KG1 (cell line): Measurements from ENCODE around the gene VTI1A.
"Not testable (repeated sequence)": the region's sequence is repeated elsewhere in the genome, so short reads cannot be mapped to it uniquely, and the experiment has no call there.

Experiments
- DNase-seq: peaks from one replicate; lab custom pipeline; 2025; lab: John Stamatoyannopoulos, UW

Gene VTI1A

GRCh38 chr10:112454910-112455779, 8.1 kb downstream of the VTI1A start:
- no peak for DNase-seq

DNA sequence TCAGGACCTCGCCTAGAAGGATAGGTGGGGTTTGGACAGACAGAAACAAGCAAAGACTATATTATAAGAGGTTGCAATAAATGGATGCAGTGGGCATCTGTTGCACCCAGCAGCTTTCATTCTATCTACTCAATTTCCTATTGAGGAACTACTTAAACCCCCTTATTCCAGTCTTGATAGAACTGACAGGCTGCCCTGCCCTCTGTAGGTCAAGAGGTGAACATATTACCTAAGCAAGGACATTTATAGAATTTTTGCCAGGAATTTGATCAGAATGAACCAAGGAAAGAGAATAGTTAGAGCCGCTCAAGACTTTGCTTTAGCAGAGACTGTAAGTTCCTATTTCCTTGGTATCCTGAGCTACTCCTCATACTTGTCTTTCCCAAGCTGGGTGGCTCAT, 9.5 kb downstream of the VTI1A start:
- DNase-seq = no peak

DNA sequence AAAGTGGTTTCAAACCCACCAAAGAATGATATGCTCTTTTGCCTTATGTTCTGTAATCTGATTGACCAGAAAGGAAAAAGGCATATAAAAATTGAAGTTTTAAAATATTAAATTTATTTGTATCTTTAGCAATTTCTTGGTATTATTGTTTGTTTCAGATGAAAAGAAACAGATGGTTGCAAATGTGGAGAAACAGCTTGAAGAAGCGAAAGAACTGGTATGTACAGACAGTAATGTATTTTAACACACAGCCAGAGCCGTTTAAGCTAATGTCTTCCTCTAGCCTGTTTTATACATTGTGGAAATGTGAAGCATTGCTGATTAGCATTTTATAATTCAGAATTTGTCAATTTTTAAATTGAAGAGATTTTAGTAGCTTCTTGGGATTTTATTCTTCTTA, 13.4 kb downstream of the VTI1A start:
- DNase-seq = no peak

GRCh38 chr10:112461029-112461887, 14.2 kb downstream of the VTI1A start:
- DNase-seq = no peak

DNA sequence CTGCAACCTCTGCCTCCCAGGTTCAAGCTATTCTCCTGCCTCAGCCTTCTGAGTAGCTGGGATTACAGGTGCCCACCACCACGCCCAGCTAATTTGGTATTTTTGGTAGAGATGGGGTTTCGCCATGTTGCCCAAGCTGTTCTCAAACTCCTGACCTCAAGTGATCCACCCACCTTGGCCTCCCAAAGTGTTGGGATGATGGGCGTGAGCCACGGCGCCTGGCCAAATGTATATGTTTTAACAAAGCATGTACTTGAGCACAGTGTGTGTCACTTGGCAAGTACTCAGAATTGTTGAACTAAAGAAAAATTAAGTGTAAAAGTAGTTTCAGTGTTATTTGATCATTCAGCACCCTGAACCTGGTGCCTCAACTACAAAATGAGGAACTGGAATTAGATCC, 17.1 kb downstream of the VTI1A start:
- DNase-seq = not testable (repeated sequence)

- DNase-seq = no peak
Observed at GRCh38 chr10:112465299-112465883, 18.4 kb downstream of the VTI1A start.

DNA sequence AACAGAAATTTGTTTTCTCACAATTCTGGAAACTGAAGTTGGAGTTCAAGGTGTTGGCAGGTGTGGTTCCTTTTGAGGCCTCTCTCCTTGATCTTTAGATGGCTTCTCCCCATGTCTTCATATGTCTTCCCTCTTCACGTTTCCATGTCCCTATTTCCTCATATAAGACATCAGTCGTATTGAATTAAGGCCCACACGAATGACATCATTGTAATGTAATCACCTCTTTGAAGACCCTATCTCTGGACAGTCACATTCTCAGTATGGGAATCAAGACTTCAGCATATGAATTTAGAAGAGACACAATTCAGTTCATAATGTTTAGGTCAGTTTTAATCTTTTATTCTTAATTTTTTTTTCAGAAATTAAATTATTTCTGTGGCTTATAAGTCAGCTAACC, 19.8 kb downstream of the VTI1A start:
- DNase-seq = no peak

- no peak for DNase-seq
Observed at GRCh38 chr10:112467541-112468075, 20.6 kb downstream of the VTI1A start.

- peak; percentile 37 for DNase-seq
Observed at GRCh38 chr10:112471878-112472487, 25.0 kb downstream of the VTI1A start.

DNA sequence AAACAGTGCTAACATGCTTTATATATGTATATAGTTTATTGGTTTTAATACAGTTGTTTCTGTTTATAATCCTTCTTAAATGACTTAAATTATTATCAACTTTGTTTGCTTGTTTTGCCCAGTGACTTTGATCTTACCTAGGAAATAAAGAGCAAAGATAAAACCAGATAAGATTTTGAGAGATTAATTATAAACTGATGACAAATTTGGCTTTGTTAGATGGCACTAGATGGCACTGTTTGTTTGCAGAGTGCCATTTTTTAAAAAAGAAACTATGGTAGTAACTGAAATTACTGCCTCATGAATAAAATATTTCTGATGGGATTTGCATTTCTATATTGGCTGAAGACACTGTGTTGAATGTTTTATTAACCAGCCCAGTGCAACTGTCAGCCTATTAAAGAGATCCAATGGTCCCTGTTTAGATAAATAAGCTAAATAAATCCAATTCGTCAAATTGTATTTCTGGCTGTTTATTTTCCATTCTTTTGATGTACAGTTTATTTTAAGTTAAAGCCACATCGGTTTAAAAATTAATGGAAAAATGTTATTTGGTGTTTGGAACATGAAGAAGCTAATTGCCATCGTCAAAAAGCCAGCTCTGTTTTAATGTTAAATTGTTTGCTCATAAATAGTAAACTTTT, 28.7 kb downstream of the VTI1A start:
- DNase-seq = no peak

DNA sequence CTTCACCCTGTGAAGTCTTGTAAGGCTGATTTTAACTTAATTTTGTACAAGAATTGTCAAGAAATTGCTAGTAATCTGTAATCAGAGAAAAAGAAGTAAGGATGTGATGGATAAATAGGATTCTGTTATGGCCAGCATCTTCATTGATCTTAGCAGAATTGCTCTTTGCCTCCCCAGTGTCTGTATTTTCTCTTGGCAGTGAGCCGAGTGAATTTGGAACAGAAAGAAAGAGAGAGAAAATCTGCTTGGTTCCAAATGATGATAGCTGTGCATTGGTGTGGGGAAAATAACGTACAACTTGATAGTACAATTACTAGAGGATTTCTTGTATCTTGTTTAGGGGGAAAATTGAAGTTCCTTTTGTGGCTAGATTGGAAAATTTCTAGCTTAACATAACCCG, 34.6 kb downstream of the VTI1A start:
- no peak for DNase-seq

- no peak for DNase-seq
Observed at GRCh38 chr10:112484399-112484798, 37.4 kb downstream of the VTI1A start.

GRCh38 chr10:112487964-112488363, 40.9 kb downstream of the VTI1A start:
- DNase-seq = no peak

DNA sequence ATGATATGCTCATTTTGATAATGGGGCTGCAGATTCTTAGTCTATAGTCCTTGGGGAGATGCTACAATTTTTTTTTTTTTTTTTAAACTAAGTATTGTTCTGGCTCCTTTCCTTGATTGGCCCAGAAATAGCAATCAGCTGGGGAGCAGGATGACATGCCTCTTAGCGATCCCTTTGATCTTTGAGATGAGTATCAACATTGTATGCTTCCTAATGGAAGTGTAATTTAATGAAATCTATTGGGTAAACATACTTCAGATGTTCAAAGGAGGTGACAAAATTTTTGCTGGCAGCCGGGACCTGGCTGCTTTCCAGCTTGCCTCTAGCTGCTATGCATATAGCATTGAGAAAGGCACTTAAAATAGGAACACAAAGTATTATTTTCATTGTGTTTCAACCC, 43.5 kb downstream of the VTI1A start:
- DNase-seq = no peak

DNA sequence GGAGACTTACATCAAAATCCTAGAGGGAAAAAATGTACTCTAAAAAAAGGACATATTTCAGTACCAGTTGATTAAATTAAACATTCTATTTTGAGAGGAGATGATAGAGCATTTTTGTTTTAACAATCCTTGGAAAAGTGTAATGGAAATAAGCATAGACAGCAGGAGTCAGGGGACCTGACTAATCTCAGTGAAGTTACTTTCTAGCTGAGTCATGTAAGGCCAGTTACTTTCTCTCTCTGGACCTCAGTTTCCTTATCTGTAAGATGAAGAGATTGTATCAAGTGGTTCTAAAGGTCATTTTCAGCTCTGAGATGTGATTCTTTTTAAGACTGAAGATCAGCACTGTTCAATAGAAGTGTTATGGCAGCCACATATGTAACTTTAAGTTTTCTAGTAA, 44.1 kb downstream of the VTI1A start:
- no peak for DNase-seq

DNA sequence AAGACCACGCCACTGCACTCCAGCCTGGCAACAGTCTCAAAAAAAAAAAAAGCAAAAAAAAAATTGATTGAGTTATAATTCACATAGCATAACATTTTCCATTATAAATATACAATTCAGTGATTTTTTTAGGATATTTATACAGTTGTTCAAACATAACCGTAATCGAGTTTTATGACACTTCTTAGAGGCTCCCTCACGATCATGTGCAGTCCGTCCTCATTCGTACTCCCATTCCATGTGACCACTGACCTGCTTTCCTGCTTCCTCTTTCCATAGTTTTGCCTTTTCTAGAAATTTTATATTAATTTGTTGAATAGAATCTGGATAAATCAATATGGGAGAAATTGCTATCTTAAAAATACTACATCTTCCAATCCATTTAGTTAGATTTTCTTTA, 45.7 kb downstream of the VTI1A start:
- DNase-seq = no peak

DNA sequence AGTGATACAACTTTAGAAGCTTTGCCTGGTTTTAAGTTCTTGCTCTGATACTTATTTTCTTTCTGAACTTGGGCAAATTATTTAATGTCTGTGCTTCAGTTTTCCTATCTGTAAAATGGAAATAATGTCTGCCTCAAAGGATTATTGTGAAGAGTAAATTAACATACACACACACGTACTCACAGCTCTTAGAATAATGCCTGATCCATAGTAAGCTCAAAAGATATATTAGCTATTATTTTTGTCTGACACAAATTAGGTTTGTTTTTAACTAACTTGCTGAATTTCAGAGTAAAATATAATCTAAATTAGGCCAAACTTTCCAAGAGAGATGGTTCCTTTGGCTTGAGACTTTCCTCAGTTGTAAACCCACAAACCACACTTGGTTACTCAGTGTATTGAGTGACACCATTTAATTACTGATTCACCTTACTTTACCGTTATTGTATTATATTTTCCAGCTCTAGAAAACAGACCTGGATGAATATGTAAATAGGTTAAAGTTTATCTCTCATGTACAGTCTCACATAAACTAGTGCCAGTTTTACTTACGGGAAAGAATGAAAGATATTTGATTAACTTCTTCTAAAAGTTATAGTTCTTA, 50.4 kb downstream of the VTI1A start:
- DNase-seq = no peak

- no peak for DNase-seq
Observed at GRCh38 chr10:112498806-112499205, 51.8 kb downstream of the VTI1A start.

- not testable (repeated sequence) for DNase-seq
Observed at GRCh38 chr10:112499985-112500384, 53.0 kb downstream of the VTI1A start.

- no peak for DNase-seq
Observed at GRCh38 chr10:112502536-112502935, 55.5 kb downstream of the VTI1A start.

- DNase-seq = no peak
Observed at GRCh38 chr10:112503643-112504042, 56.6 kb downstream of the VTI1A start.
